ENCODE data around the gene ETFA. TPM values are rescaled to one million over a fixed set of nuclear protein-coding genes. Genes with fewer than 3 reads are reported as not detected.
A peak's percentile ranks its signal among the peaks of the same experiment; 100 is the strongest.

ETFA gene
- total and polyA plus RNA-seq, 2 donors from 2014 or later, result 90.1 to 261 TPM

- Histone ChIP-seq H3K4me1 (ENCODE audit: control insufficient read depth in 2 of 3, insufficient read depth in 2 of 3, low read depth in 1 of 3, low read length in 3 of 3) (peaks cover 0 to 26% (median 3%) of the 10 kb centered on the region in 3 donors), H3K27ac (ENCODE audit: low read depth in 2 of 2, low read length in 2 of 2) (no peak overlapping the region), H3K4me3 (ENCODE audit: low read length in 3 of 3) (no peak overlapping the region), H3K27me3 (ENCODE audit: control insufficient read depth, insufficient read depth, low read length) (peaks cover 75% of the 10 kb centered on the region), H3K36me3 (ENCODE audit: control insufficient read depth in 2 of 3, insufficient read depth in 3 of 3, low read length in 3 of 3) (no peaks in the 10 kb centered on the region), H3K9me3 (ENCODE audit: control insufficient read depth in 2 of 3, insufficient read depth in 1 of 3, low read length in 3 of 3) (peaks cover 0 to 5% (median 0%) of the 10 kb centered on the region in 3 donors), H3K9ac (ENCODE audit: low read length in 3 of 3) (no peak overlapping the region)
- intact Hi-C loops (cut with DNase I), result no loop called here
- FAIRE-seq (no peak), DNase-seq (peak in 3 of 5 donors; percentile 32 to 49 (median 48))
- no peak for TF ChIP-seq CTCF (IDR thresholded peaks at IDR 0.05; ENCODE audit: borderline replicate concordance, extremely low read depth, insufficient read depth)
Measured at GRCh38 chr15:76342058-76342381, 30.8 kb upstream of the ETFA start.

DNA sequence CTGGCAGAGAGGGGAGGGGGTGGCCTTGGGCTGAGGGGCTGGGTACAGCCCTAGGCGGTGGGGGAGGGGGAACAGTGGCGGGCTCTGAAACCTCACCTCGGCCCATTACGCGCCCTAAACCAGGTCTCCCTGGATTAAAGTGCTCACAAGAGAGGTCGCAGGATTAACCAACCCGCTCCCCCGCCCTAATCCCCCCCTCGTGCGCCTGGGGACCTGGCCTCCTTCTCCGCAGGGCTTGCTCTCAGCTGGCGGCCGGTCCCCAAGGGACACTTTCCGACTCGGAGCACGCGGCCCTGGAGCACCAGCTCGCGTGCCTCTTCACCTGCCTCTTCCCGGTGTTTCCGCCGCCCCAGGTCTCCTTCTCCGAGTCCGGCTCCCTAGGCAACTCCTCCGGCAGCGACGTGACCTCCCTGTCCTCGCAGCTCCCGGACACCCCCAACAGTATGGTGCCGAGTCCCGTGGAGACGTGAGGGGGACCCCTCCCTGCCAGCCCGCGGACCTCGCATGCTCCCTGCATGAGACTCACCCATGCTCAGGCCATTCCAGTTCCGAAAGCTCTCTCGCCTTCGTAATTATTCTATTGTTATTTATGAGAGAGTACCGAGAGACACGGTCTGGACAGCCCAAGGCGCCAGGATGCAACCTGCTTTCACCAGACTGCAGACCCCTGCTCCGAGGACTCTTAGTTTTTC is 30.2 kb upstream of the ETFA start:
- Histone ChIP-seq H3K4me3 (ENCODE audit: low read length in 3 of 3) (no peak overlapping the region), H3K27ac (ENCODE audit: low read depth in 2 of 2, low read length in 2 of 2) (no peak overlapping the region), H3K4me1 (ENCODE audit: control insufficient read depth in 2 of 3, insufficient read depth in 2 of 3, low read depth in 1 of 3, low read length in 3 of 3) (peaks cover 0 to 26% (median 3%) of the 10 kb centered on the region in 3 donors), H3K9me3 (ENCODE audit: control insufficient read depth in 2 of 3, insufficient read depth in 1 of 3, low read length in 3 of 3) (peaks cover 0 to 5% (median 0%) of the 10 kb centered on the region in 3 donors), H3K9ac (ENCODE audit: low read length in 3 of 3) (no peak overlapping the region), H3K36me3 (ENCODE audit: control insufficient read depth in 2 of 3, insufficient read depth in 3 of 3, low read length in 3 of 3) (no peaks in the 10 kb centered on the region), H3K27me3 (ENCODE audit: control insufficient read depth, insufficient read depth, low read length) (peaks cover 72% of the 10 kb centered on the region)
- peak in 4 of 5 donors; percentile 31 to 75 (median 52) for DNase-seq
- TF ChIP-seq CTCF (IDR thresholded peaks at IDR 0.05; ENCODE audit: borderline replicate concordance, extremely low read depth, insufficient read depth), result no peak
- intact Hi-C loops (cut with DNase I), result no loop called here
- FAIRE-seq, result no peak

GRCh38 chr15:76340803-76341365 is 29.6 kb upstream of the ETFA start:
- H3K9ac ChIP-seq (ENCODE audit: low read length in 3 of 3), result no peak overlapping the region
- intact Hi-C loops (cut with DNase I), result no loop called here
- DNase-seq (peak in 3 of 5 donors; percentile 55 to 65 (median 62)), FAIRE-seq (no peak)
- no peaks in the 10 kb centered on the region for H3K36me3 ChIP-seq (ENCODE audit: control insufficient read depth in 2 of 3, insufficient read depth in 3 of 3, low read length in 3 of 3)
- peaks cover 0 to 5% (median 0%) of the 10 kb centered on the region in 3 donors for H3K9me3 ChIP-seq (ENCODE audit: control insufficient read depth in 2 of 3, insufficient read depth in 1 of 3, low read length in 3 of 3)
- no peak overlapping the region for H3K27ac ChIP-seq (ENCODE audit: low read depth in 2 of 2, low read length in 2 of 2)
- H3K4me3 ChIP-seq (ENCODE audit: low read length in 3 of 3), result no peak overlapping the region
- no peak for TF ChIP-seq CTCF (IDR thresholded peaks at IDR 0.05; ENCODE audit: borderline replicate concordance, extremely low read depth, insufficient read depth)
- peaks cover 0 to 26% (median 3%) of the 10 kb centered on the region in 3 donors for H3K4me1 ChIP-seq (ENCODE audit: control insufficient read depth in 2 of 3, insufficient read depth in 2 of 3, low read depth in 1 of 3, low read length in 3 of 3)
- H3K27me3 ChIP-seq (ENCODE audit: control insufficient read depth, insufficient read depth, low read length), result peaks cover 75% of the 10 kb centered on the region
